HepG2 (cell line): Measurements from ENCODE around the gene GOLGA8J.

ENCODE experiments used
- POLR2A ChIP-seq, 2 experiments: IDR thresholded peaks; 2 replicates each; pipeline ENCODE4 v1.6.1; 2011; ENCODE audit warnings: low read depth in 2 of 2, low read length in 2 of 2, mild to moderate bottlenecking in 1 of 2, moderate library complexity in 1 of 2; ENCODE audit not compliant: insufficient read depth in 1 of 2
- POLR2AphosphoS5 ChIP-seq: IDR thresholded peaks from 2 replicates; pipeline ENCODE4 v1.6.1; 2012; ENCODE audit warnings: low read depth, low read length
- ZBTB7A ChIP-seq: sonication (generic); formaldehyde crosslinking; IDR thresholded peaks from 2 replicates; pipeline ENCODE4 v1.8.0; 2022; ENCODE audit warnings: mild to moderate bottlenecking, missing genetic modification reagents
- ZNF317 ChIP-seq: sonication (generic); formaldehyde crosslinking; IDR thresholded peaks from 2 replicates; pipeline ENCODE4 v1.5.0; 2020; ENCODE audit warnings: mild to moderate bottlenecking, missing genetic modification reagents
- ZNF766 ChIP-seq: sonication (generic); formaldehyde crosslinking; IDR thresholded peaks from 2 replicates; pipeline ENCODE4 v1.5.0; 2020; ENCODE audit warnings: missing genetic modification reagents, borderline replicate concordance

DNA sequence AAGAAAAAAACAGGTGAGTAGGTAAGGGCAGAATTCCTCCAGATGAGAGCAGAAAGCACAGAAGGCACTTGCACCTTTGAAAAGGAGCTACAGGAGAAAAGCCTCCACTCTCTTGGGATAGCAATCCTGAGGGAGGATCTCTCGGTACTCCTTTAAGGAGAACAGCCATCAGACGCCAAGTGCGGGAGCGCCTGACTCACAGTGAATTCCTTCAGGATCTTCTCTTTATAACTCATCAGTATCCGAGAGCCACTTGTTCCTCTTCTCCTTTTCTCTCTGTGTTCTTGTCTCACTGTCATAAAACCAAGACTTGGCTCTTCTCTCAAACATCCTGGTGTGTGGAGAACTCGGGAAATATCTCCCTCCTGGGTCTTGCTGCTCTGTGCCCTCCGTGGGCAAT, 10.1 kb upstream of the GOLGA8J start:
- TF ChIP-seq POLR2A (IDR thresholded peaks at IDR 0.05; ENCODE audit: insufficient read depth in 1 of 2, low read depth in 2 of 2, low read length in 2 of 2) (no peak), ZNF317 (CRISPR knock-in tag) (no peak), ZBTB7A (CRISPR knock-in tag) (no peak), ZNF766 (CRISPR knock-in tag) (no peak), POLR2AphosphoS5 (no peak)
